ENCODE results near the gene LRBA. TPM values are rescaled to one million over a fixed set of nuclear protein-coding genes. Genes with fewer than 3 reads are reported as not detected.

Gene LRBA
- total RNA-seq, 1 experiment from 2014 or later, result 69.1 TPM

GRCh38 chr4:150988238-150988637 lies 26.8 kb downstream of the LRBA start:
- no peak for ATAC-seq
- TF ChIP-seq ATF6 (CRISPR knock-in tag; IDR thresholded peaks at IDR 0.05) (no peak), ELF4 (CRISPR knock-in tag; IDR thresholded peaks at IDR 0.05; ENCODE audit: low read depth) (no peak), PREB (CRISPR knock-in tag; IDR thresholded peaks at IDR 0.05; ENCODE audit: borderline replicate concordance) (no peak), AR (CRISPR knock-in tag; IDR thresholded peaks at IDR 0.05) (no peak), ZNF263 (CRISPR knock-in tag; IDR thresholded peaks at IDR 0.05; ENCODE audit: low read depth) (no peak), NFE2L1 (CRISPR knock-in tag; IDR thresholded peaks at IDR 0.05) (no peak), ZNF317 (CRISPR knock-in tag; IDR thresholded peaks at IDR 0.05; ENCODE audit: borderline replicate concordance, low read depth) (no peak), NR2C2 (CRISPR knock-in tag; IDR thresholded peaks at IDR 0.05) (no peak), TP53 (CRISPR knock-in tag; IDR thresholded peaks at IDR 0.05) (no peak), TEAD4 (CRISPR knock-in tag; IDR thresholded peaks at IDR 0.05) (no peak)
- TF ChIP-seq, protein P1, sequence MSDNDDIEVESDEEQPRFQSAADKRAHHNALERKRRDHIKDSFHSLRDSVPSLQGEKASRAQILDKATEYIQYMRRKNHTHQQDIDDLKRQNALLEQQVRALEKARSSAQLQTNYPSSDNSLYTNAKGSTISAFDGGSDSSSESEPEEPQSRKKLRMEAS (CRISPR knock-in tag; IDR thresholded peaks at IDR 0.05), result no peak
- TF ChIP-seq, protein P2, sequence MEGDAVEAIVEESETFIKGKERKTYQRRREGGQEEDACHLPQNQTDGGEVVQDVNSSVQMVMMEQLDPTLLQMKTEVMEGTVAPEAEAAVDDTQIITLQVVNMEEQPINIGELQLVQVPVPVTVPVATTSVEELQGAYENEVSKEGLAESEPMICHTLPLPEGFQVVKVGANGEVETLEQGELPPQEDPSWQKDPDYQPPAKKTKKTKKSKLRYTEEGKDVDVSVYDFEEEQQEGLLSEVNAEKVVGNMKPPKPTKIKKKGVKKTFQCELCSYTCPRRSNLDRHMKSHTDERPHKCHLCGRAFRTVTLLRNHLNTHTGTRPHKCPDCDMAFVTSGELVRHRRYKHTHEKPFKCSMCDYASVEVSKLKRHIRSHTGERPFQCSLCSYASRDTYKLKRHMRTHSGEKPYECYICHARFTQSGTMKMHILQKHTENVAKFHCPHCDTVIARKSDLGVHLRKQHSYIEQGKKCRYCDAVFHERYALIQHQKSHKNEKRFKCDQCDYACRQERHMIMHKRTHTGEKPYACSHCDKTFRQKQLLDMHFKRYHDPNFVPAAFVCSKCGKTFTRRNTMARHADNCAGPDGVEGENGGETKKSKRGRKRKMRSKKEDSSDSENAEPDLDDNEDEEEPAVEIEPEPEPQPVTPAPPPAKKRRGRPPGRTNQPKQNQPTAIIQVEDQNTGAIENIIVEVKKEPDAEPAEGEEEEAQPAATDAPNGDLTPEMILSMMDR (IDR thresholded peaks at IDR 0.05), result no peak
- TF ChIP-seq, protein P3, sequence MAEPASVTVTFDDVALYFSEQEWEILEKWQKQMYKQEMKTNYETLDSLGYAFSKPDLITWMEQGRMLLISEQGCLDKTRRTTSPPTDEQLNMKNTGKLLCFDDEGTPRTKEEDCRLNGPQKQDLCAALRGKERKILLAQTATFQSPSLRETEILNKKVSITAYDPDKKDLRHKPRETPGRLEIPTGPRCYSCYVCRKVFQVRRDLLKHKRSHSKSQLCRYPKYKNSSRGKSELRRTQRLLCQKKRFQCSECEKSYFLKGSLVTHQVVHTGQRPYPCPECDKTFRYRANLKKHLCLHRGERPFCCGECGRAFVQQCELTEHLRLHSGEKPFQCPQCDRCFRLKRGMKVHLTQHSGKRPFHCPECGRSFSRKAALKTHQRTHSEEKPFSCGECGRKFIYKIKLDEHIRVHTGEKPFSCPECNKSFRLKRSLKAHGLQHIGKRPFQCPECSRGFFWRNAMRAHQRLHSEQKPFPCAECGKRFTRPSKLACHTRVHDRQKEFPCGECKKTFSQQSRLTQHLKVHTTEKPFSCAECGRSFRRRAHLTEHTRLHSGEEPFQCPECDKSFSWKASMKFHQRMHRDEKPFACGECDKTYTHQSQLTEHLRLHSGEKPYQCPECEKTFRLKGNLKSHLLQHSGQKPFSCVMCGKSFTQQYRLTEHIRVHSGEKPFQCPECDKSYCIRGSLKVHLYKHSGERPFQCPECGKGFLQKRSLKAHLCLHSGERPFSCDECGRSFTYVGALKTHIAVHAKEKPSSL (CRISPR knock-in tag; conservative IDR thresholded peaks at IDR 0.05), result no peak
- CTCF ChIA-PET, result interaction anchor here (0.6 kb wide), 1 partner anchor 1645 kb away, joined by 3 read pairs; no protein-coding TSS in a partner anchor
- H3K9me3 Mint-ChIP-seq, result no peaks in the 10 kb centered on the region
- H3K27ac Mint-ChIP-seq, result no peak overlapping the region
- H3K4me3 Mint-ChIP-seq, result no peak overlapping the region
- no peaks in the 10 kb centered on the region for H3K27me3 Mint-ChIP-seq (ENCODE audit: low read depth)
- peaks cover 2% of the 10 kb centered on the region; the same call in 1 of the 2 replicates for H3K36me3 Mint-ChIP-seq
- H3K4me1 Mint-ChIP-seq, result peaks cover 13% of the 10 kb centered on the region
- POLR2A ChIA-PET, result no interaction called here
- DNase-seq (ENCODE audit: low spot score), result no peak

DNA sequence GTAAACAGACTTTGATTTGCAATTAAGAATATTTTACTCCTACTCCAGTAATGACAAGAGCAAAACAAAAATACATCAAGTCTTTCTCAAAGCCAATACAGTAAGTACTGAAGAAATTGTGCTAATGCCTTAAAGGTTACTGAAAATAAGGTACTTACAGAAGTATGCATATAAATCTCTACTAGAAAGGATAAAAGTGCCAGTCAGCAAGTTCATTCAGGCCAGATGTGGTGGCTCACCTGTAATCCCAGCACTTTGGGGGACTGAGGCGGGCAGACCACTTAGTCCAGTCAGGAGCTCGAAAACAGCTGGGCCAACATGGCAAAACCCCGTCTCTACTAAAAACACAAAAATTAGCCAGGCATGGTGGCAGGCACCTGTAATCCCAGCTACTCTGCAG lies 27.9 kb downstream of the LRBA start:
- H3K36me3 Mint-ChIP-seq, result peaks cover 2% of the 10 kb centered on the region; the same call in 1 of the 2 replicates
- CTCF ChIA-PET, result no interaction called here
- ATAC-seq (no peak; the same call in 1 of the 2 replicates), DNase-seq (ENCODE audit: low spot score) (no peak)
- no peaks in the 10 kb centered on the region for H3K9me3 Mint-ChIP-seq
- TF ChIP-seq, protein P4, sequence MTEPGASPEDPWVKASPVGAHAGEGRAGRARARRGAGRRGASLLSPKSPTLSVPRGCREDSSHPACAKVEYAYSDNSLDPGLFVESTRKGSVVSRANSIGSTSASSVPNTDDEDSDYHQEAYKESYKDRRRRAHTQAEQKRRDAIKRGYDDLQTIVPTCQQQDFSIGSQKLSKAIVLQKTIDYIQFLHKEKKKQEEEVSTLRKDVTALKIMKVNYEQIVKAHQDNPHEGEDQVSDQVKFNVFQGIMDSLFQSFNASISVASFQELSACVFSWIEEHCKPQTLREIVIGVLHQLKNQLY (CRISPR knock-in tag; IDR thresholded peaks at IDR 0.05), result no peak
- TF ChIP-seq SMAD4 (CRISPR knock-in tag; IDR thresholded peaks at IDR 0.05), result no peak
- TF ChIP-seq TCF7 (CRISPR knock-in tag; IDR thresholded peaks at IDR 0.05; ENCODE audit: low read depth), result no peak
- POLR2A ChIA-PET, result no interaction called here
- H3K4me3 Mint-ChIP-seq, result no peak overlapping the region
- H3K27ac Mint-ChIP-seq, result peak overlapping the region; percentile 79; the same call in 1 of the 2 replicates
- H3K27me3 Mint-ChIP-seq (ENCODE audit: low read depth), result no peaks in the 10 kb centered on the region
- peaks cover 13% of the 10 kb centered on the region for H3K4me1 Mint-ChIP-seq
